KOPT-K1 (cell line): ENCODE measurements around the gene LRPAP1.

Source experiments
- H3K27ac ChIP-seq: fragments of 200-600 bp; sonication (generic); 2 replicates; pipeline ENCODE4 v1.5.1; 2016; ENCODE audit warnings: antibody characterized with exemption, mild to moderate bottlenecking, low read depth, low read length; ENCODE audit not compliant: poor library complexity, severe bottlenecking
- H3K36me3 ChIP-seq: fragments of 200-600 bp; sonication (generic); 2 replicates; pipeline ENCODE4 v1.5.1; 2017; ENCODE audit warnings: antibody characterized with exemption, mild to moderate bottlenecking, low read length, moderate library complexity; ENCODE audit not compliant: insufficient read depth
- H3K9me3 ChIP-seq: fragments of 200-600 bp; sonication (generic); 2 replicates; pipeline ENCODE4 v1.5.1; 2017; ENCODE audit warnings: antibody characterized with exemption, low read length, mild to moderate bottlenecking; ENCODE audit not compliant: insufficient read depth, poor library complexity, severe bottlenecking

The LRPAP1 gene

GRCh38 chr4:3527914-3528876 is 4.0 kb downstream of the LRPAP1 start:
- H3K27ac ChIP-seq: no peak overlapping the region
- H3K36me3 ChIP-seq: peaks cover 57% of the 10 kb centered on the region
- H3K9me3 ChIP-seq: no peaks in the 10 kb centered on the region

GRCh38 chr4:3527101-3527913 is 4.9 kb downstream of the LRPAP1 start:
- Histone ChIP-seq H3K36me3 (peaks cover 66% of the 10 kb centered on the region), H3K9me3 (no peaks in the 10 kb centered on the region), H3K27ac (no peak overlapping the region)

GRCh38 chr4:3526456-3526855 is 5.8 kb downstream of the LRPAP1 start:
- Histone ChIP-seq H3K36me3 (peaks cover 73% of the 10 kb centered on the region), H3K9me3 (no peaks in the 10 kb centered on the region), H3K27ac (no peak overlapping the region)

- no peaks in the 10 kb centered on the region for H3K9me3 ChIP-seq
- no peak overlapping the region for H3K27ac ChIP-seq
- peaks cover 80% of the 10 kb centered on the region for H3K36me3 ChIP-seq
Measured at GRCh38 chr4:3525532-3526430, 6.4 kb downstream of the LRPAP1 start.

- Histone ChIP-seq H3K9me3 (no peaks in the 10 kb centered on the region), H3K36me3 (peaks cover 89% of the 10 kb centered on the region), H3K27ac (no peak overlapping the region)
Measured at GRCh38 chr4:3524920-3525319, 7.3 kb downstream of the LRPAP1 start.

- H3K36me3 ChIP-seq: peaks cover 90% of the 10 kb centered on the region
- no peaks in the 10 kb centered on the region for H3K9me3 ChIP-seq
- no peak overlapping the region for H3K27ac ChIP-seq
Measured at GRCh38 chr4:3524349-3524748, 7.9 kb downstream of the LRPAP1 start.

GRCh38 chr4:3523628-3524221 is 8.5 kb downstream of the LRPAP1 start:
- Histone ChIP-seq H3K9me3 (no peaks in the 10 kb centered on the region), H3K36me3 (peaks cover 90% of the 10 kb centered on the region), H3K27ac (no peak overlapping the region)

- no peak overlapping the region for H3K27ac ChIP-seq
- peaks cover 88% of the 10 kb centered on the region for H3K36me3 ChIP-seq
- H3K9me3 ChIP-seq: no peaks in the 10 kb centered on the region
Measured at GRCh38 chr4:3523146-3523627, 9.0 kb downstream of the LRPAP1 start.

- Histone ChIP-seq H3K36me3 (peaks cover 88% of the 10 kb centered on the region), H3K27ac (no peak overlapping the region), H3K9me3 (no peaks in the 10 kb centered on the region)
Measured at GRCh38 chr4:3522651-3523050, 9.6 kb downstream of the LRPAP1 start.

- H3K27ac ChIP-seq: no peak overlapping the region
- H3K36me3 ChIP-seq: peaks cover 91% of the 10 kb centered on the region
- no peaks in the 10 kb centered on the region for H3K9me3 ChIP-seq
Measured at GRCh38 chr4:3522326-3522640, 9.9 kb downstream of the LRPAP1 start.

- Histone ChIP-seq H3K36me3 (peaks cover 91% of the 10 kb centered on the region), H3K27ac (no peak overlapping the region), H3K9me3 (no peaks in the 10 kb centered on the region)
Measured at GRCh38 chr4:3521621-3522325, 10.4 kb downstream of the LRPAP1 start.

GRCh38 chr4:3520796-3521600 is 11.2 kb downstream of the LRPAP1 start:
- Histone ChIP-seq H3K27ac (no peak overlapping the region), H3K36me3 (peaks cover 97% of the 10 kb centered on the region), H3K9me3 (no peaks in the 10 kb centered on the region)

- no peak overlapping the region for H3K27ac ChIP-seq
- H3K36me3 ChIP-seq: peaks cover 97% of the 10 kb centered on the region
- H3K9me3 ChIP-seq: no peaks in the 10 kb centered on the region
Measured at GRCh38 chr4:3520276-3520675, 11.9 kb downstream of the LRPAP1 start.
